Stimulated activated CD4-positive, alpha-beta T cell treated with anti-CD3 and anti-CD28 coated beads, Interleukin-1b, Interleukin-23, amount 100 ng/mL, for 4 hours (primary cell): ENCODE data around the gene OR11A1.
"Not testable (repeated sequence)": the region's sequence is repeated elsewhere in the genome, so short reads cannot be mapped to it uniquely, and the experiment has no call there.

Experiments used
- DNase-seq, 2 donors: peaks; one replicate each; pipeline ENCODE4 v3.0.0-alpha.2; 2020; ENCODE audit warnings: low read depth in 2 of 2

Gene OR11A1

DNA sequence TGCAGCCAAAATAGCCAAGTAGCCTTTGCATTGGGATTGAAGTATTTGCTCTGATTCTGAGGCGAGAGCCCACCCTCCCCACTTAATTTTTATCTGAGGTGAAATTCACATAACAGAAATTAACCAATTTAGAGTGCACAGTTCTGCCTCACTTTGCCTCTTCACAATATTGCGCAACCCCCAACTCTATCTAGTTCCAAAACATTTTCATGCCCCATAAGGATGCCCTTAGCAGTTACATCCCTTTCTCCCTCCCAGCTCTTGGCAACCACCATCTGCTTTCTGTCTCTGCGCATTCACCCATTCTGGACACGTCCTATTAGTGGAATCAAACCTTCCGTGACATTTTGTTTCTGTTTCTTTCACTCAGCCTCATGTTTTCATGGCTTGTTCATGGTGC, 21.9 kb upstream of the OR11A1 start:
- DNase-seq = no peak

- DNase-seq = no peak
These were observed 21.1 kb upstream of the OR11A1 start for GRCh38 chr6:29477923-29478450.

- DNase-seq = no peak
These were observed 18.1 kb upstream of the OR11A1 start for GRCh38 chr6:29474996-29475395.

DNA sequence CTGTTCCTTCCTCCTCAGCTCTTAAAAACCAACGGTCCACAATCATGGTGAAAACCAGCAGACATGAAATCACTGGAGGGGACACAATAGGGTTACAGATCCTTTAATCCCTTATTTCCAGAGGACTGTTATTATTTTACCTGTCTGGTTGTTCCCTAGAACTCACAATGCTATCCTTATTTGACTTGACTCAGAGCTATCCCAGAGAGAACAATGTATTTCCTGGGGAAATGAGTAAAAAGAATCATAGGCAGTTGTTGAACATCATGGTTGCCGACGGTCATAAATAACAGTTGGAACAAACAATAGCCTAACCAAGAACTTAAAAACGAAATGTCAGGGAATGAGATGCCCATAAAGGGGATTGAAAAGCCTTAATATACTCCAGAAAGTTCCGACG, 9.4 kb upstream of the OR11A1 start:
- DNase-seq = no peak

DNA sequence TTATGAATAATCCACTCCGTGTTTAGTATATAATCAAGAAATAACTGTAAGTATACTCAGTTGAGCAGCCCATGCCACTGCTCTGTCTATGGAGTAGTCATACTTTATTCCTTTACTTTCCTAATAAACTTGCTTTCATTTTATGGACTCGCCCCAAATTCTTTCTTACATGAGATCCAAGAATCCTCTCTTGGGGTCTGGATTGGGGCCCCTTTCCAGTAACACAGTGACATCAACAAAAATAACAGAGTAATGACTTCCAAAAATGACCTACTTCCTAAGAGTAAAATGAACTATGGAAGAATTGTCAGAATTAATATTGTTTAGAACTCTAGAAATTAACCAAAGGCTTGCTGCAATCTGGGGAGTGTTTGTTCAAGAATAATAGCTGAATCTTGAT, 8.9 kb upstream of the OR11A1 start:
- no peak for DNase-seq

GRCh38 chr6:29465279-29465678, 8.4 kb upstream of the OR11A1 start:
- no peak for DNase-seq

- no peak for DNase-seq
These were observed 5.2 kb upstream of the OR11A1 start for GRCh38 chr6:29462022-29462421.

DNA sequence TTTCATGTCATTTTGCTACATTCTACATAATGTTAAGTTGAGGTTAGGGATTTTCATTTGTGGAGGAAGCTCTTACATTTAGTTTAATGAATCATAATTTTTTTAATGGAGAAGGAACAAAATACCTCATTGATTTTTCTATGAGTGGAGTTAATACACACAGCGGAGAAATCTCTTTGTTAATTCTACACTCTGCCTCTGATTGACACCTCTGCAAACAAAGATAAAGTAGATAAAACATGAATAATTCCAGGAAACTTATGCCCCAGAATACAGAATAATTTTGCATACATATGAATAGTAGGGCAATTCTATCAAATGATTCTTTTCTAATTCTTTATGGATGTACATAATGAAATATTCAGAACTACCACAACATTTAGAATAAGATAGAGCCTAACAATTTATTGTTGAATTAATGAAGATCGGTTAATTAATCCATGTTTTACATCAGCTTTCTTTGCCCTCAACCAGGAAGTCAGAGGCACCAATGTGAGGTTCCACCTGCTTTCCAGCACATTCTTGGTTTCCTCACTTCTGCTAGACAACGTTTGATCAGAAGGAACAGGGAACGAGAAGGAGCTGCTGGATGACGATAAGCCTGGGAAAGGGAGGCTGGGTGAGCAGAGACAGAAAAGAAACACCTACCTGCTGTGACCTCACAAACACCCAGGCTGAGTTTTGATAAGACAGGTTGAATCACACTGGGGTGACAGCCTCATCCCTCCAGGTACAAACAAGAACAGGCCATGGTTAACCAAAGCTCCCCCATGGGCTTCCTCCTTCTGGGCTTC, 4.3 kb upstream of the OR11A1 start:
- DNase-seq = no peak

- no peak for DNase-seq
These were observed 5.2 kb downstream of the OR11A1 start for GRCh38 chr6:29451471-29452193.

- DNase-seq = no peak
These were observed 9.2 kb downstream of the OR11A1 start for GRCh38 chr6:29447670-29448069.

DNA sequence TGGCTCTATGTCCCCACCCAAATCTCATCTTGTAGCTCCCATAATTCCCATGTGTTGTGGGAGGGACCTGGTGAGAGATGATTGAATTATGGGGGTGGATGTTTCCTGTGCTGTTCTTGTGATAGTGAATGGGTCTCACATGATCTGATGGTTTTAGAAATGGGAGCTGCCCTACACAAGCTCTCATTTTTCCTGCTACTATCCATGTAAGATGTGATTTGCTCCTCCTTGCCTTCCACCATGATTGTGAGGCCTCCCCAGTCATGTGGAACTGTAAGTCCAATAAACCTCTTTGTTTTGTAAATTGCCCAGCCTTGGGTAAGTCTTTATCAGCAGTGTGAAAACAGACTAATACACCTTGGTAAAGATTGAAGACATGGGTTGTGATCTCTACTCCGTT, 12.8 kb downstream of the OR11A1 start:
- DNase-seq = not testable (repeated sequence)

- DNase-seq = no peak
These were observed 14.2 kb downstream of the OR11A1 start for GRCh38 chr6:29442719-29443118.

GRCh38 chr6:29439006-29439405, 17.9 kb downstream of the OR11A1 start, which contains the start of gene OR10C1:
Gene OR10C1, plus strand, starts transcription at chr6:29439306. Its CDS starts 710 bp downstream, at chr6:29440016.
- no peak for DNase-seq

- not testable (repeated sequence) for DNase-seq
These were observed 20.1 kb downstream of the OR11A1 start for GRCh38 chr6:29436730-29437129.

- DNase-seq = no peak
These were observed 30.2 kb downstream of the OR11A1 start for GRCh38 chr6:29426654-29427053.

DNA sequence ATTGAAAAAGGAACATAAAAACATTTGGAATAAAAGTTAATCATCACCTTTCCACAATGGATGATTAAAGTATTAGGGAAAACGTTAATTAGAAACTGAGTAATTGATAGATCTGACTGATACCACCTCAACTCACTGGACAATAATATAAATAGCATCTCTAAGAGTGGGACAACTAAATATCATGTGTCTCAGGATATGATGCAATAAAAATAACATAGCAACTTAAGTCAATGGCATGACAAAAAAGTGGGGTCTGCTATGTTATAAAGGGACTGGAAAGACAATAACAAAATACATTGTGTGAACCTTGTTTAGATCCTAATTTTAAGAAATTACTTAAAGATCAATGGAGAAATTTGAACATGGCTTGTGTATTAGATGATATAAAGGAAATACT, 31.8 kb downstream of the OR11A1 start:
- DNase-seq = no peak

DNA sequence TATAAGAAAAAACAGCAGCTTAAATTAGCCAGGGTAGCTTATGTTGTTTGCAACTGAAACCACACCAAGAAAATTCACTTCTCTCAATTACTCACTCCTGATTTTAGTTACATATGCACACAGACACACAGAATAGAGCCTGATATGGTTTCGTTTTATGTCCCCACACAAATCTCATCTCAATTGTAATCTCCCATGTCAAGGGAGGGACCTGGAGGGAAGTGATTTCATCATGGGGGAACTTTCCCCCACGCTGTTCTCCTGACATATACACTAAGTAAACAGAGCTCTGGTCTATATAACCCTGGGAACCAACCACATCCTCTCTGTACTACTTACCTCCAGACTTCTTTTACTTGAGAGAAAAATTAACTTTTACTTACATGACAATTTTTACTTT, 32.3 kb downstream of the OR11A1 start:
- DNase-seq = no peak

- no peak for DNase-seq
These were observed 32.7 kb downstream of the OR11A1 start for GRCh38 chr6:29424168-29424567.

- no peak for DNase-seq
These were observed 37.4 kb downstream of the OR11A1 start for GRCh38 chr6:29419516-29419915.

GRCh38 chr6:29414588-29414987, 42.3 kb downstream of the OR11A1 start, which contains the start of gene OR12D1:
Gene OR12D1, plus strand, starts transcription at chr6:29414928.
- DNase-seq = no peak

GRCh38 chr6:29403801-29404200, 53.1 kb downstream of the OR11A1 start:
- no peak for DNase-seq

- no peak for DNase-seq
These were observed 57.3 kb downstream of the OR11A1 start for GRCh38 chr6:29399525-29399924.

DNA sequence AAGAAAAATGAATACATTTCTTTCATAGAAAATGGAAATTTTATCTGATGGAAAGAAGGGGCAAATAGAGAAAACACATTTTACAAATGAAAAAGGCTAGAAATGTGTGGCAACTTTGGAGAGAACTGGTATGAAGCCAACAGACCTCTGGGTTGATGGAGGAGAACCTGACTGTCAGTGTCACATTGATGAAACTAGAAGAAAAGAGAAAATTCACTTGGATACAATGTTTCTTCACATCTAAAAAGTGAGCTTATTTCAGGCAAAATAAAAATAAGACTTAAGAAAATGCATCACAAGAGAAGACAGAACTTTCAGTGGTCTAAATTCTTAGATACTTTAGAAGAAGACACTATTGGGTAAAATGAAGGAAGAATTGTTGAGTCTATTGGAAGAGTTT, 61.5 kb downstream of the OR11A1 start, which contains the start of gene OR12D2:
Gene OR12D2, plus strand, starts transcription at position 301 of the 400 bp plus-strand sequence. CDS start 1,069 bp downstream, outside the sequence.
- DNase-seq = no peak
